NK-92 treated with Interleukin-12 subunit alpha and Interleukin-12 subunit beta, amount 100 ng/mL, for 24 hours (cell line): ENCODE measurements around the gene SCUBE2.
"Not testable (repeated sequence)": the region's sequence is repeated elsewhere in the genome, so short reads cannot be mapped to it uniquely, and the experiment has no call there.

ENCODE experiments used
- DNase-seq: peaks from one replicate; lab custom pipeline; 2025; lab: John Stamatoyannopoulos, UW

The SCUBE2 gene

GRCh38 chr11:9042488-9042887 is 48.9 kb downstream of the SCUBE2 start:
- DNase-seq: no peak

DNA sequence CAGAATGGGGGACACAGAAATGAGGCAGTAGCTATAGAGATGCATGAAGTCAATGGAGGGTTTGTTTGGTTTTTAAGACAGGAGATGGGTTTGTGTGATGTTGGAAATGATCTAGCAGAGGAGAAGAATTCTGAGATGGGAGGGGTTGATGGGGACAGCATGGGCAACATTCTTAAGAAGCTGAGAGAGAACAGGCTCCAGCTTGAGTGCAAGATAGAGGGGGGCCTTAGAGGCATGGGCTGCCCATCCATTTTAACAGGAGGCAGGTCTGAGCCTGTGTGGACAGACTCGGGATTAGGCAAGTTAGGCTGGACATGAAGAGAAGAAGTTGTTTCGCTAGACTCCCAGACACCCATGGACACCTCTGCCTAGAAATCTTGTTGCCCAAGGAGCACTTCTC is 49.7 kb downstream of the SCUBE2 start:
- no peak for DNase-seq

DNA sequence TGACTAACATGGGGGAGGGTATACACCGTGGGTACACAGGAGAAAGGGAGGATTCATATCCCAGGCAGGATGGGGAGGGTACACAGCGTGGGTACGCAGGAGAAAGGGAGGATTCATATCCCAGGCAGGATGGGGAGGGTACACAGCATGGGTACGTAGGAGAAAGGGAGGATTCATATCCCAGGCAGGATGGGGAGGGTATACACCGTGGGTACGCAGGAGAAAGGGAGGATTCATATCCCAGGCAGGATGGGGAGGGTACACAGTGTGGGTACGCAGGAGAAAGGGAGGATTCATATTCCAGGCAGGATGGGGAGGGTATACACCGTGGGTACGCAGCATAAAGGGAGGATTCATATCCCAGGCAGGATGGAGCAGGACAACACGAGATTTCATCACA is 51.0 kb downstream of the SCUBE2 start:
- no peak for DNase-seq

- DNase-seq: no peak
These were observed 51.5 kb downstream of the SCUBE2 start for GRCh38 chr11:9039863-9040262.

DNA sequence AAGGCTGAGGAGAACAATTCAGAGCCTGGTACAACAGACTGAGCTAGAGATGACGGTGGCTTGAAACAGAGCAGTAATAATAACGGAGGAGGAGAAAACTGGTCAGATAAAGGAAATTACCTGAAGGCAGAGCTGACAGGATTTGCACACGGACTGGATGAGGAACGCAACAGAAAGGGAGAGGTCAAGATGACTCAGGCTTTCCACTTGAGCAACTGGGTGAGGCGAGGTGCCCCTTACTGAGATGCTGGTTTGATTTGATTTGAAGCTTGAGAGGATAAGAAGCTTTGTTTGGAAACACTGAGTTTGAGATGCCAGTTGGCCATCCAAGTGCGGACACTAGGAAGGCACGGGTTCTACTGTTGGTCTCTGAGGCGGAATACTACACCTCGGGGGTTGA is 52.2 kb downstream of the SCUBE2 start:
- DNase-seq: no peak

DNA sequence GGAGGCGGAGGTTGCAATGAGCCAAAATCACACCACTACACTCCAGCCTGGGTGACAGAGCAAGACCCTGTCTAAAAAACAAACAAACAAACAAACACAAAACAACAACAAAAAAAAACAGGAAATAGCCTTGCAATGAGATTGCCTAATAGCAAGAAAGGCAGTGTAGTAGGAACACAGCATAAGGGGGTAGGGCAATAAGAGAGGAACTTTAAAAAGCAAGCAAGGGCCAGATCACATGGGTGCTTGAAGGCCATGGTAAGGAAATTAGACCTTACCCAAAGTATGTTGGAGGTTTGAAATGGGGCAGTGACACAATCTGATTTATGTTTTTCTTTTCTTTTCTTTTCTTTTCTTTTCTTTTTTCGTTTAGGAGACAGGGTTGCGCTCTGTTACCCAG is 52.9 kb downstream of the SCUBE2 start:
- no peak for DNase-seq

DNA sequence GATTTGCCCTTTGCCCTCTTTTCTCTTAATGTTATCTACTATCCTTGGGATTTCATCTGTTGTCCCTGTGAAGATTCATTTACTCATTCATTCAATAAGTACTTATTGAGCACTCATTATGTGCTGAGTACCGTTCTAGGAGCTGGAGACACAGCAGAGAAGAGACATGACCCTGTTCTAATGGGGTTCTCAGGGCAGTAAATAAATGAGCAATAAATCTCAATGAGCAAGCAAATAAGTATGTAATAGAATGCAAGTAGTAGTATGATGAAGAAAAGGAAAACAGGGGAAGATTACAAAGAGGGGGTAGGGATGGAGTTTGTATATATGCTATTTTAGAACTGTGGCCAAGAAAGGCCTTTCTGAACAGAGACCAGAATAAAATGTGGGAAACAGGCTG is 53.4 kb downstream of the SCUBE2 start:
- DNase-seq: no peak

DNA sequence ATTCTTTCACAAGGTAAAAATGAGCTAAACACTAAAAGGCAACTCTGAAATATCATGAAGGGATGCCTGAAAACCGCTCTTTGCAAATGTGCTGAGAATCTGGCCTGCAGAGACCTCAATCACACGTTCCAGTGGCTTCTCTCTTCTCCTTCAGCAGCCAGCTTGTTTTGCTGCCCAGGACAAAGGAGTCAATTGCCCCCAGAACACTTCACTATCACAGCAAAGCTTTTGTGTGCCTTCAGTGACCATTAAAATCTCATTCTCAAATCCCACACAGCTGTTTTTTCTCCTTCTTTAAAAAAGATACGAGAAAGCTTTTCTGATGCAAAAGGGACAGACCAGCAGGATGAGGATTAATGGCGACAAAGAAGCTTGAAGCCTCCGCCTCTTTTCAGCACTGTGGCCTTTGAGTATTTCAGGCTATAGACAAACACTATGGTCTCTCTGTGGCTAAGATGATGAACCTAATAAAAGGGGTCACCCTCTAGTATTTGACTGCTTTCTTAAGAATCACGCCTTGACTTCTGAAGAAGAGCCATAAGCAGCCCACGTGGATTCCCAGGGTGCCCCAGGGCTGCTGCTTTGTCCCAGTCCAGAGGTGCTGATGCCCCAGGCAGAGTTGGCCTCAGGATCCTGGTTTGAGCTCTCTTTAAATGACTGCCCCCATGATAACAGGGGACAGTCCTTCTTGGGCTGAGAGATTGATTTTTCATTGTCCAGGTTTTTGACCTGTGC is 54.2 kb downstream of the SCUBE2 start:
- DNase-seq: no peak

DNA sequence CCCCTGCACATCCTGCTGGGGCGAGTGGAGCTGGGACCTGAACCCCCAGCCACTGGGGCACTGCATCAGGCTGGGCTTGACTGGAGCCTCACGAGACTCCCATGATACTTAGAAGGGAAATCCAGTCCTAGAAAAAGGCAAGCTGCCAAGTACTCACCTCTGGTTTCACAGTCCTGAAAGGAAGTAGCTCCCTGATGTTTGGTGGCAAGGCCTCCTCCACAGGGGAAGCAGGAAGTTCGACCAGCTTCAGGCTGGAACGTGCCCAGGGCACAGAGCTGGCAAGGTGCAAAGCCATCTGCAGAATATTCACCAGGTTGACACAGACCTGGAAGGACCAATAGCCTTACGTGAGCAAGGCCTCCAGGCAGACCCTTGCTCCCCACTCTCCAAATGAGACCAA is 60.8 kb downstream of the SCUBE2 start:
- DNase-seq: no peak

DNA sequence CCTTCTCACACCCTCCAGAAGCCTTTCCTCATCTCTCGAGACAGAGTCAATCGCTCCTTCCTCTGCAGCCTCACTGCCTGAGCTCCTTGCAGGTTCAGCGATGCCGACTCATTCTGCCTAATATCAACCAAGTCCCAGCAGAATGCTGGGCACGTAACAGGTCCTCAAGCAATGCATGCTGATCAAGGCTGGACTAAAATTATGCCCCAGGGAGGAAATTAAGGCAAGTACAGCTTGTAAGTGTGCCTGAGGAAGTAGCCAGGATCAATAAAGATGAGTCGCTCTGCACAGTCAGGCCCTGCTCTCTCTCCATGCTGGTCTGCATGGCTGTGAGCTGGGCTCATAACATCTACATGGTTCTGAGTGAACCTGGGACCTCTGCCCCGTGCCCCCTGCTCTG is 62.0 kb downstream of the SCUBE2 start:
- no peak for DNase-seq

- no peak for DNase-seq
These were observed 62.8 kb downstream of the SCUBE2 start for GRCh38 chr11:9028581-9028980.

DNA sequence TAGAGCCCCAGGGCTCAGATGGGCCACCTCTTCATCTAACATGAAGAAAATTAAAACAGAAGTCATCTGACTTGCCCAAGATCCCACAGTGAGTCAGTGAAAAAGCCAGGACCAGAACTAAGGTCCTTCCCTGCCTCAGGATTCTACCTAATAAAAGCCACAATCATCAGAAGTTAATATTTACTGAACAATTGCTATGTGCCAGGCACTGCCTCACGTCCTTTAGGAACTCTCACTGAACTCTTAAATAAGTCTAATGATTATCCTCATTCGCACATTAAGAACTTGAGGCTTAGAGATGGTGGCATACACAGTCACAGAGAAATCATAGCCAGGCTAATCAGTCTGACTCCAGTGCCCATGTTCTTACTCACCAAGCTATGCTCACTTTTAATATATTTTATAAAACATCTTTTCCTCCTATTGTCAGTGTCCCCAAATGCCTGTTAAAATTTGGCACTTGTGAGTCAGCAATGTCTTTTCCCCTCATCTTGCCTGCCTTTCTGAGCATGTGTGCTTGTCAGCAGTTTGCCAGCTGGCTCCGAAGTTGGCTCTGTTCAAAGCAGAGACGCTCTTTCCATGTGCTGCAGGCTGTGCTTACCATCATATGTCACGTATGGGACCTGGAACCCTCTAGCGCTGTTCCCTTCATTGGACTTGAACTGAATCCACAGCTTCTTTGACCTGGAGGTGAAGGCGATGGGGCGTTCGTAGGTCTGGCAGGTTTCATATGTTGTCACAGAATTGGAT is 66.1 kb downstream of the SCUBE2 start:
- DNase-seq: no peak

GRCh38 chr11:9022961-9023680 is 68.3 kb downstream of the SCUBE2 start:
- no peak for DNase-seq

DNA sequence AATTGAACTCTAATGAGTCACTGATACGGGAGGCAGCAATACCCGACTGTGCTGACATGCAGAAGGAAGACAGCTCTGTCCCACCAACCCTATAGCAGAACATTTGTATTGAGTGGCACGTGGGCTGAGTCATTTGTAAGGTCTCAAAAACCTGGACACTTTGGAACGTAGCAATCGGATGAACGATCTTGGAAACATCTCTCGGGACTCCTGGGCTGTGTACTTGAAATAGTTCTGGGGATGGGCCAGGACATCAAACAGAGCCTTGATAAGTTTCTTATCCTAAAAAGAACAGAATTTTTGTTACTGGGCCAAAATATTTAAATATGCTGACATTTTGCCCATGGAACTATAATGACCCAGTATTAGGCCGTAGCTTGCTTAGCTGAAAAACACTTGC is 70.5 kb downstream of the SCUBE2 start:
- DNase-seq: no peak

DNA sequence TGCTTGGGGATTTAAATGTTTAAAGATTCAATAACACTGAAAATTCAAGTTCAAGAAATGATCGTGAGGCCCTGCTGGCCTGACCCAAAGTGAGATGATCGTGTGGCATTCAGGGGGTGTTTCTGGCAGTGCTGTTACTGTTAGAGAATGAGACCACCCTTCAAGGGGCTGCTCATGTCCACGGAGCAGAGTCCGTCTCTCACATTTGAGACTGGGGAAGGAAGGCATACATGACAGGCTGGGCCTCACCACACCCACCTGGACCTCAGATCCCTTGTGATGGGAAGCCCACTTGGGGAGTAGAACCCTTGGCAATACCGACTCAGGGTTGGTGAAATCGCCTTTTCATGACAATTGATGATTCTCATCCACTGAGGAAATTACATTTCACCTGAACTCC is 71.5 kb downstream of the SCUBE2 start:
- DNase-seq: no peak

GRCh38 chr11:9017773-9018172 is 73.6 kb downstream of the SCUBE2 start:
- no peak for DNase-seq

- no peak for DNase-seq
These were observed 74.3 kb downstream of the SCUBE2 start for GRCh38 chr11:9016916-9017642.

DNA sequence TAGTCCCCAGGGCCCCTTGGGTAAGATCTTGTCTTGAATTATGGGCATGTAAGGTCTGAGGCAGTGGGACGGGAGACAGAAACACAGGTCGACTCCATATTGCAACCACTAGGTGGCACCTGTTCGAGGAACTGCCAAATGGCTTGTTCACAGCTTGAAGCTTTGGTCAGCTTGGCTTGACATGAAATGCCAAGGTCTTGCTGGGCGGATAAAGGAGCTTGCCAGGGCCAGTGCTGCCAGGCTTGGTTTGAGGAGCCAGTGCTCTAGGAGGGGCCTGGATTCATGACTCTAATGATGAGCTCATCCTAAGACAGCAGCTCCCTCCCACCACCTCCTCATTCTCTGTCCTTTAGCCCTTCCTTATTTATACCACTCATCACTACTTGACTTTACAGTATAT is 75.7 kb downstream of the SCUBE2 start:
- peak; percentile 28 for DNase-seq

- DNase-seq: peak; percentile 56
These were observed 76.6 kb downstream of the SCUBE2 start for GRCh38 chr11:9014826-9015225.

GRCh38 chr11:9013373-9013772 is 78.0 kb downstream of the SCUBE2 start:
- no peak for DNase-seq

DNA sequence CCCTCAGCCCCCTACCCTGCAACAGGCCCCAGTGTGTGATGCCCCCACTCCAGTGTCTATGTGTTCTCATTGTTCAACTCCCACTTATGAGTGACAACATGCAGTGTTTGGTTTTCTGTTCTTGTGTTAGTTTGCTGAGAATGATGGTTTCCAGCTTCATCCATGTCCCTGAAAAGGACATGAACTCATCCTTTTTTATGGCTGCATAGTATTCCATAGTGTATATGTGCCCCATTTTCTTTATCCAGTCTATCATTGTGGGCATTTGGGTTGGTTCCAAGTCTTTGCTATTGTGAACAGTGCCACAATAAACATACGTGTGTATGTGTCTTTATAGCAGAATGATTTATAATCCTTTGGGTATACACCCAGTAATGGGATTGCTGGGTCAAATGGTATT is 81.9 kb downstream of the SCUBE2 start:
- DNase-seq: not testable (repeated sequence)

GRCh38 chr11:9008661-9009060 is 82.7 kb downstream of the SCUBE2 start:
- DNase-seq: no peak
